ENCODE data around the gene ARHGEF17. TPM values are rescaled to one million over a fixed set of nuclear protein-coding genes. Genes with fewer than 3 reads are reported as not detected.

Gene ARHGEF17
- total and polyA plus RNA-seq, 2 of the 13 experiments (the other 11 are each of a cell fraction or from before 2014, with no cell fraction given), result 10.7 to 28.8 TPM

DNA sequence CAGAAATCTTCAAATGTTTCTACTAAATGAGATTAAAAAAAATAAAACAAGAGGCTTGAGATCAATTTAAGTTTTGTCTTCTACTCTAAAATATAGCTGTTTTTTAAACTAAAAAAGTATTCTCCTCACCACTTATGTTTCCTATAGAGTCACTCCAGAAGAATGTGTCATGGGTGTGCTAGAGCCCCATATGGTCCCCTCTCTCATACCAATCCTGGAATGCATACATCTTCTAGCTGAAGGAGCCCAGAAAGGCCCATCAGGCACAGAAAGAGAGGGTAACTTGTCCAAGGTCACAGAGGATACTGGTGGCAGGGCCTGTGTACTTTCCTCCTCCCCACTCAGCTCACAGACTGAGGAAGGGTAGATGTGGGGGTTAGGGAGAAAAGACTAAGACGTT is 102.6 kb downstream of the ARHGEF17 start (continued):
- TF ChIP-seq, protein P1, sequence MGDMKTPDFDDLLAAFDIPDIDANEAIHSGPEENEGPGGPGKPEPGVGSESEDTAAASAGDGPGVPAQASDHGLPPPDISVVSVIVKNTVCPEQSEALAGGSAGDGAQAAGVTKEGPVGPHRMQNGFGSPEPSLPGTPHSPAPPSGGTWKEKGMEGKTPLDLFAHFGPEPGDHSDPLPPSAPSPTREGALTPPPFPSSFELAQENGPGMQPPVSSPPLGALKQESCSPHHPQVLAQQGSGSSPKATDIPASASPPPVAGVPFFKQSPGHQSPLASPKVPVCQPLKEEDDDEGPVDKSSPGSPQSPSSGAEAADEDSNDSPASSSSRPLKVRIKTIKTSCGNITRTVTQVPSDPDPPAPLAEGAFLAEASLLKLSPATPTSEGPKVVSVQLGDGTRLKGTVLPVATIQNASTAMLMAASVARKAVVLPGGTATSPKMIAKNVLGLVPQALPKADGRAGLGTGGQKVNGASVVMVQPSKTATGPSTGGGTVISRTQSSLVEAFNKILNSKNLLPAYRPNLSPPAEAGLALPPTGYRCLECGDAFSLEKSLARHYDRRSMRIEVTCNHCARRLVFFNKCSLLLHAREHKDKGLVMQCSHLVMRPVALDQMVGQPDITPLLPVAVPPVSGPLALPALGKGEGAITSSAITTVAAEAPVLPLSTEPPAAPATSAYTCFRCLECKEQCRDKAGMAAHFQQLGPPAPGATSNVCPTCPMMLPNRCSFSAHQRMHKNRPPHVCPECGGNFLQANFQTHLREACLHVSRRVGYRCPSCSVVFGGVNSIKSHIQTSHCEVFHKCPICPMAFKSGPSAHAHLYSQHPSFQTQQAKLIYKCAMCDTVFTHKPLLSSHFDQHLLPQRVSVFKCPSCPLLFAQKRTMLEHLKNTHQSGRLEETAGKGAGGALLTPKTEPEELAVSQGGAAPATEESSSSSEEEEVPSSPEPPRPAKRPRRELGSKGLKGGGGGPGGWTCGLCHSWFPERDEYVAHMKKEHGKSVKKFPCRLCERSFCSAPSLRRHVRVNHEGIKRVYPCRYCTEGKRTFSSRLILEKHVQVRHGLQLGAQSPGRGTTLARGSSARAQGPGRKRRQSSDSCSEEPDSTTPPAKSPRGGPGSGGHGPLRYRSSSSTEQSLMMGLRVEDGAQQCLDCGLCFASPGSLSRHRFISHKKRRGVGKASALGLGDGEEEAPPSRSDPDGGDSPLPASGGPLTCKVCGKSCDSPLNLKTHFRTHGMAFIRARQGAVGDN (CRISPR knock-in tag; IDR thresholded peaks at IDR 0.05), result no peak
- TF ChIP-seq ZNF550 (CRISPR knock-in tag; IDR thresholded peaks at IDR 0.05; ENCODE audit: borderline replicate concordance), result no peak
- TF ChIP-seq, protein P2, sequence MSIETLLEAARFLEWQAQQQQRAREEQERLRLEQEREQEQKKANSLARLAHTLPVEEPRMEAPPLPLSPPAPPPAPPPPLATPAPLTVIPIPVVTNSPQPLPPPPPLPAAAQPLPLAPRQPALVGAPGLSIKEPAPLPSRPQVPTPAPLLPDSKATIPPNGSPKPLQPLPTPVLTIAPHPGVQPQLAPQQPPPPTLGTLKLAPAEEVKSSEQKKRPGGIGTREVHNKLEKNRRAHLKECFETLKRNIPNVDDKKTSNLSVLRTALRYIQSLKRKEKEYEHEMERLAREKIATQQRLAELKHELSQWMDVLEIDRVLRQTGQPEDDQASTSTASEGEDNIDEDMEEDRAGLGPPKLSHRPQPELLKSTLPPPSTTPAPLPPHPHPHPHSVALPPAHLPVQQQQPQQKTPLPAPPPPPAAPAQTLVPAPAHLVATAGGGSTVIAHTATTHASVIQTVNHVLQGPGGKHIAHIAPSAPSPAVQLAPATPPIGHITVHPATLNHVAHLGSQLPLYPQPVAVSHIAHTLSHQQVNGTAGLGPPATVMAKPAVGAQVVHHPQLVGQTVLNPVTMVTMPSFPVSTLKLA (IDR thresholded peaks at IDR 0.05), result no peak
- TF ChIP-seq STAG1 (CRISPR knock-in tag; IDR thresholded peaks at IDR 0.05), result no peak
- TF ChIP-seq ZNF883 (CRISPR knock-in tag; IDR thresholded peaks at IDR 0.05; ENCODE audit: not compliant biosample characterization), result no peak
- TF ChIP-seq POLR2G (IDR thresholded peaks at IDR 0.05; ENCODE audit: low read depth, low read length), result no peak
- no peak for TF ChIP-seq NCOA1 (CRISPR knock-in tag; IDR thresholded peaks at IDR 0.05)

DNA sequence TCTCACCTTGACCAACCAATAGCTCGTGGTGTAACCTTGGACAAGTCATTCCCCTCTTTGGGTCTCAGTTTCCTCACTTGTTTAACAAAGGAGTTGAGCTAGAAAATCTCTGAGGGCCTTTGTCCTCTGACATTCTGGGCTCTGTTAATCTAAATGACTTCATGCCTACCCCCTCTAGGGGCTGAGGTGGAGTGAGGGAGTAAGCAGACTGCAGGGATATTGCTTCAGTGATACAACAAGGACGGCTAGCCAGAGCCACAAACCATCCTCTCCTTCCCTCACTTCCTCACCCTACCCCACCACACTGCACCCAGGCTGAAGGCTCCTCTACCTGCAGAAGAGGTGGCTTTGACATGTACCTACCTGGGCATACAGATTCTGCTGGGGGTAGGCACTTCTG is 103.0 kb downstream of the ARHGEF17 start:
- no peak overlapping the region for H3K4me3 ChIP-seq (replicated peaks in 1 of 3; ENCODE audit: insufficient read depth in 1 of 3, low read depth in 2 of 3, low read length in 3 of 3)
- H3K79me2 ChIP-seq (ENCODE audit: insufficient read depth, low read length), result no peaks in the 10 kb centered on the region
- CTCF ChIA-PET (ENCODE audit: low intra/inter-chr PET ratio, low total read pairs), result no interaction called here
- intact Hi-C loops (cut with micrococcal nuclease; ENCODE audit: unreplicated experiment) (no loop called here), in situ Hi-C loops (cut with HindIII; ENCODE audit: extremely low pct_ligation_motif_present, low pct_unique_long_range_greater_than_20kb) (no loop called here)
- H3K9ac ChIP-seq (ENCODE audit: insufficient read depth, low read depth, low read length), result no peak overlapping the region
- H4K20me1 ChIP-seq (ENCODE audit: insufficient read depth, low read length), result no peaks in the 10 kb centered on the region
- no TSS peak for BruUV-seq (replicated peaks)
- no peaks in the 10 kb centered on the region for H3K27me3 ChIP-seq (ENCODE audit: control insufficient read depth in 1 of 2, insufficient read depth in 2 of 2, low read length in 2 of 2)
- H2AFZ ChIP-seq (ENCODE audit: low read length), result no peak overlapping the region
- ATAC-seq (no peak), FAIRE-seq (no peak), DNase-seq (ENCODE audit: low spot score) (no peak)
- H3K4me1 ChIP-seq (ENCODE audit: insufficient read depth, low read length), result peaks cover 15% of the 10 kb centered on the region
- POLR2A ChIA-PET, result no interaction called here
- peaks cover 7 to 25% of the 10 kb centered on the region in 2 experiments for H3K36me3 ChIP-seq (replicated peaks in 1 of 2; ENCODE audit: control insufficient read depth in 1 of 2, insufficient read depth in 2 of 2, low read length in 2 of 2)
- H3K27ac ChIP-seq (ENCODE audit: extremely low read length, insufficient read depth, low read length), result no peak overlapping the region
- H3K9me3 ChIP-seq (ENCODE audit: low read length), result no peaks in the 10 kb centered on the region
- WGBS (ENCODE audit: low lambda C conversion rate), result 94% methylated on average over 2 of the region's 2 CpGs
- H3K4me2 ChIP-seq (ENCODE audit: low read depth, low read length), result no peak overlapping the region
- TF ChIP-seq, protein P3, sequence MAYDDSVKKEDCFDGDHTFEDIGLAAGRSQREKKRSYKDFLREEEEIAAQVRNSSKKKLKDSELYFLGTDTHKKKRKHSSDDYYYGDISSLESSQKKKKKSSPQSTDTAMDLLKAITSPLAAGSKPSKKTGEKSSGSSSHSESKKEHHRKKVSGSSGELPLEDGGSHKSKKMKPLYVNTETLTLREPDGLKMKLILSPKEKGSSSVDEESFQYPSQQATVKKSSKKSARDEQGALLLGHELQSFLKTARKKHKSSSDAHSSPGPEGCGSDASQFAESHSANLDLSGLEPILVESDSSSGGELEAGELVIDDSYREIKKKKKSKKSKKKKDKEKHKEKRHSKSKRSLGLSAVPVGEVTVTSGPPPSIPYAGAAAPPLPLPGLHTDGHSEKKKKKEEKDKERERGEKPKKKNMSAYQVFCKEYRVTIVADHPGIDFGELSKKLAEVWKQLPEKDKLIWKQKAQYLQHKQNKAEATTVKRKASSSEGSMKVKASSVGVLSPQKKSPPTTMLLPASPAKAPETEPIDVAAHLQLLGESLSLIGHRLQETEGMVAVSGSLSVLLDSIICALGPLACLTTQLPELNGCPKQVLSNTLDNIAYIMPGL (CRISPR knock-in tag; IDR thresholded peaks at IDR 0.05; ENCODE audit: borderline replicate concordance in 1 of 2, low read depth in 1 of 2), result no peak
- TF ChIP-seq NRL (CRISPR knock-in tag; IDR thresholded peaks at IDR 0.05; ENCODE audit: borderline replicate concordance) (no peak), HNRNPUL1 (IDR thresholded peaks at IDR 0.05; ENCODE audit: low read depth, low read length) (no peak), SMAD3 (CRISPR knock-in tag; IDR thresholded peaks at IDR 0.05) (no peak), MAFG (CRISPR knock-in tag; IDR thresholded peaks at IDR 0.05) (no peak), ZSCAN31 (CRISPR knock-in tag; IDR thresholded peaks at IDR 0.05; ENCODE audit: low read depth) (no peak), TRIM24 (CRISPR knock-in tag; IDR thresholded peaks at IDR 0.05) (no peak), NCOA2 (CRISPR knock-in tag; IDR thresholded peaks at IDR 0.05) (no peak)
- TF ChIP-seq, protein P4, sequence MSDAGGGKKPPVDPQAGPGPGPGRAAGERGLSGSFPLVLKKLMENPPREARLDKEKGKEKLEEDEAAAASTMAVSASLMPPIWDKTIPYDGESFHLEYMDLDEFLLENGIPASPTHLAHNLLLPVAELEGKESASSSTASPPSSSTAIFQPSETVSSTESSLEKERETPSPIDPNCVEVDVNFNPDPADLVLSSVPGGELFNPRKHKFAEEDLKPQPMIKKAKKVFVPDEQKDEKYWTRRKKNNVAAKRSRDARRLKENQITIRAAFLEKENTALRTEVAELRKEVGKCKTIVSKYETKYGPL (CRISPR knock-in tag; IDR thresholded peaks at IDR 0.05), result no peak

Data from HepG2 (cell line).